ENCODE data around the gene AQP12B.
A peak's percentile ranks its signal among the peaks of the same experiment; 100 is the strongest.

The AQP12B gene

DNA sequence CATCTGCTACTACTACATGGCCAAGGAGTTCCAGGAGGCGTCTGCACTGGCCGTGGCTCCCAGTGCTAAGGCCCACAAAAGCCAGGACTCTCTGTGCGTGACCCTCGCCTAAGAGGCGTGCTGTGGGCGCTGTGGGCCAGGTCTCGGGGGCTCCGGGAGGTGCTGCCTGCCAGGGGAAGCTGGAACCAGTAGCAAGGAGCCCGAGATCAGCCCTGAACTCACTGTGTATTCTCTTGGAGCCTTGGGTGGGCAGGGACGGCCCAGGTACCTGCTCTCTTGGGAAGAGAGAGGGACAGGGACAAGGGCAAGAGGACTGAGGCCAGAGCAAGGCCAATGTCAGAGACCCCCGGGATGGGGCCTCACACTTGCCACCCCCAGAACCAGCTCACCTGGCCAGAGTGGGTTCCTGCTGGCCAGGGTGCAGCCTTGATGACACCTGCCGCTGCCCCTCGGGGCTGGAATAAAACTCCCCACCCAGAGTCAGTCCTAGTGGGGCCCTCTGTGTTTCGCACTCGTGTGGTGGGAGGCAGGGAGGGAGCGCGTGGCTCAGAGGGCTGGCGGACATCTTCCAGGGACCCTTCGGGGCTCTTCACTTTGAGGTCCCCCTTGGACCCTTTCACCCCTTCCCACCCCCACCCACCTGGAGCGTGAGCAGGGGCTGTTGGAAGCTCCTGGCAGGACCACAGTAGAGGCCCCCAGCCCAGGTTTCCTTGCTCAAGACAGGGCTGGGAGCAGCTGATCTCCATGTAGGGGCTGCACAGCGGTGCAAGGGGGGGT is 51.7 kb downstream of the AQP12B start:
- DNase-seq, result no peak

DNA sequence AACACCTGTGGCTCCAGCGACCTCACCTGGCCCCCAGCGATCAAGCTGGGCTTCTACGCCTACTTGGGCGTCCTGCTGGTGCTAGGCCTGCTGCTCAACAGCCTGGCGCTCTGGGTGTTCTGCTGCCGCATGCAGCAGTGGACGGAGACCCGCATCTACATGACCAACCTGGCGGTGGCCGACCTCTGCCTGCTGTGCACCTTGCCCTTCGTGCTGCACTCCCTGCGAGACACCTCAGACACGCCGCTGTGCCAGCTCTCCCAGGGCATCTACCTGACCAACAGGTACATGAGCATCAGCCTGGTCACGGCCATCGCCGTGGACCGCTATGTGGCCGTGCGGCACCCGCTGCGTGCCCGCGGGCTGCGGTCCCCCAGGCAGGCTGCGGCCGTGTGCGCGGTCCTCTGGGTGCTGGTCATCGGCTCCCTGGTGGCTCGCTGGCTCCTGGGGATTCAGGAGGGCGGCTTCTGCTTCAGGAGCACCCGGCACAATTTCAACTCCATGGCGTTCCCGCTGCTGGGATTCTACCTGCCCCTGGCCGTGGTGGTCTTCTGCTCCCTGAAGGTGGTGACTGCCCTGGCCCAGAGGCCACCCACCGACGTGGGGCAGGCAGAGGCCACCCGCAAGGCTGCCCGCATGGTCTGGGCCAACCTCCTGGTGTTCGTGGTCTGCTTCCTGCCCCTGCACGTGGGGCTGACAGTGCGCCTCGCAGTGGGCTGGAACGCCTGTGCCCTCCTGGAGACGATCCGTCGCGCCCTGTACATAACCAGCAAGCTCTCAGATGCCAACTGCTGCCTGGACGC is 52.5 kb downstream of the AQP12B start:
- DNase-seq, result no peak

DNA sequence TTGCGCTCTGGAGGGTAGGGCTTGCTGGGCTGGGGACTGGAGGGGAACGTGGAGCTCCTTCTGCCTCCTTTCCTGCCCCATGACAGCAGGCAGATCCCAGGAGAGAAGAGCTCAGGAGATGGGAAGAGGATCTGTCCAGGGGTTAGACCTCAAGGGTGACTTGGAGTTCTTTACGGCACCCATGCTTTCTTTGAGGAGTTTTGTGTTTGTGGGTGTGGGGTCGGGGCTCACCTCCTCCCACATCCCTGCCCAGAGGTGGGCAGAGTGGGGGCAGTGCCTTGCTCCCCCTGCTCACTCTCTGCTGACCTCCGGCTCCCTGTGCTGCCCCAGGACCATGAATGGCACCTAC is 53.1 kb downstream of the AQP12B start:
- no peak for DNase-seq

DNA sequence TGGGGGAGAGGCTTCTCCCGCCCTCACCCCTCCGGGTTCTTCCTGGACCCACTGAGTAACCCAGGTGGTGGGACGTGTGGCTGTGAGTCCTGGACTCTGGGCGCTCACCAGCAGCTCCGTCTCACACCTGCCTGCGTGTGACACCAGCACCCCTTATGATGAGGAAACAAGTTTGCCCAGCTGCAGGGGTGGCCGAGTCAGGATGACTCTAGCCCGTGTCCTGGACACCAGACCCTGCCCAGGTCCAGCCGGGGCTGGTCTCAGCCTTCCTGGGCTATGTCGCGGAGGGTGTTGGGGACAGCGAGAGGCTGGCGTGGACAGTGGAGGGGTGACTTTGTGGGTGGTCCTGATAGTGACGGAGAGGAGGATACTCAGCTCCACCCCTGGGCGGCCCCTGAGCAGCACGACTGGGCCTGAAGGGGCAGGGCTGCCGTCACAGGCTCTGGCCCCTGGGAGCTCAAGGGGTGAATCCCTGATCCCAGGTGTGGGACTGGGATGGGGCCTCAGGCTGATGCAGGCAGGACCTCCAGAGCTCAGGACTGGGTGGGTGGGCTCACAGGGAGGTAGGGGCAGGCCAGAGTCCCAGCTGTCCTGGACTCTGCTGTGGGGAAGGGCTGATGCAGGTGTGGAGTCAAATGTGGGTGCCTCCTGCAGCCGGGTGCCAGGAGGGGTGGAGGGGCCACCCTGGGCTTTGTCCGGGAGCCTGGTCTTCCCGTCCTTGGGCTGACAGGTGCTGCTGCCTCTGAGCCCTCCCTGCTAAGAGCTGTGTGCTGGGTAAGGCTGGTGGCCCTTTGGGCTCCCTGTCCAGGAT is 53.7 kb downstream of the AQP12B start:
- no peak for DNase-seq

DNA sequence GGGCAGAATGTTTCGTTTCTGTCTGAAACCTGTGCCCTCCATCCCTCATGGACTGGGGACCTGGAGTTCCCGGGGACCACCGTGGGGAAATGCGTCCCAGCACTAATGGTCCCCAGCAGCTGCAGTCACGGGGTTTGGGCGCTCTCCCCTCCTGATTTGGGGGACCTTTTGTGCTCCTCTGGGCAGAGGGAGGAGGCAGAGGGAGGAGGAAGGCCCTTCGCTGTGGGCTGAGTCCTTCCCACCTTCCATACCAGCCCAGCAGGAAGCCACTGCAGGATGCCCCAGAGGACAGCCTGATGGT is 54.2 kb downstream of the AQP12B start:
- DNase-seq, result no peak

DNA sequence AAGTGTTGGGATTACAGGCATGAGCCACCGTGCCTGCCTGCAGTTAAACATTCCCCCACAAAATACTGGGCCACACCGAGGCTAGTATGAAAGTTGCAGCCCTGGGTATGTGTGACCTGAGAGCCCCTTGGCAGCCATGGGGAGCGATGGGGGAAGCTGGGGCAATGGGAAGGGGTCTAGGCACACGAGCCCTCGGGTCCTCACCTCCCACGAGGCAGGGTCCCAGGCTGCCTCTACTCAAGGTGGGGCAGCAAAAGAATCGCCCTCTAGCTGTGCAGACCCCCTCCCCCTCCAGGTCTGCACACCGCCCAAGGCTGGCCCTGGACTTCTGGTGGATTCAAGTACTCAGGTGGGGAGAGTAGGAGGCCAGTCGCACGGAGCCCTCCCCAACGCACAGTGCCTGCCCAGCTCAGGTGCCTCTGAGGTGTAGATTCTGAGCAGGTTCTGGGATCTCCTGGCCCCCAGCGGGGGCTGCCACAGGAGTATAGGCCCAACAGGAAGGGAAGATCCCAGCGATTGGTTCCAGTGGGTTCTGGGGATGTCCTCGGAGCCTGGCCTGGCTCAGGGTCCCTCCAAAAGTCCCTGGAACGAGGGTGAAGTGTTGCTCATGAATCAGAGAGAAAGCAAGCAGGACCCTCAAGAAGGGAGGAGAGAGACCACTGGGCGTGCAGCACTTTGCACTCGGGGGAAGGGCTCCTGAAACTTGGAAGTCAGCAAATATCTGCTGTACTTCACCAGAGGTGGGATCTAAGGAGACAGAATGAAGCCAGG is 54.8 kb downstream of the AQP12B start:
- no peak for DNase-seq

DNA sequence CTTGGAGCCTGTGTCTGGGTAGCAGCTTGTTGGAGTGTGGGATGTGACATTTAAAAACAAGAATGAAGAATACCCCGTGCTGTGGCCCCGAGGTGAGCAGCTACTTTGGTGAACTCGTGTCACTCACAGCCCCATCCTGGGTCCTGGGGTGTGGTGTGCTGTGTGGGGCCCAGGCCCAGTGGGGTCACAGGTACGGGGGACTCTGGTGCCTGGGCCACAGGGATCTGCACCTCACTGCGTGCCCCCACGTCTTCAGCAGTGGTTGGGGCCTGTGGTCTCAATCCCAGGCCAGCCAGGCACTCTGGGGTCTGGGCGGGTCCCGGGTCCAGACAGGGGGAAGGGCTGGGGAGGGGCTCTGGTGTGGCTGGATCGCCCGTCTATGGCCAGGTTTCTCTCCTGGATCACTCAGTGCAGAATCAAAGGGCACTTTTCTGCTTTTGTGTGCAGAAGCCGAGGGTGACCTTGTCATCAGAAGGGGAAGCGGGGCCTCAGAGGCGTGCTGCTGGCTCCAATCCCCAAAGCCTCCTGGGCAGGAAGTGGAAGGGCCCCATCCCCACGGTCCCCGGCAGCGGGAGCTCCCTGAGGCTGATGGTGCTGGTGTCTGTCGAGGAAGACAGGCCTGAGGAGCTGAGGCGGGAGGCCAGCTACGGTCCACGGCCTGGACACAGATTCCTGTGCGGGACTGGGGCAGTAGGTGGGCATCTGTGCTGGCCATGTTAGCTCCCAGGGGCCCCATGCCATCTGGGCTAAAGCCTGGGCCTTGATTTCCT is 56.0 kb downstream of the AQP12B start:
- peak; percentile 7 for DNase-seq

Data from fibroblast of upper back skin (primary cell).